GM18868 (cell line): ENCODE measurements around the gene OSBP2.

Experiments
- ATAC-seq: cut with Tn5 transposase; IDR thresholded peaks from one replicate; pipeline ENCODE4 v1.9.1; 2021; ENCODE audit warnings: mild to moderate bottlenecking, moderate library complexity; ENCODE audit not compliant: unreplicated experiment

Gene OSBP2

DNA sequence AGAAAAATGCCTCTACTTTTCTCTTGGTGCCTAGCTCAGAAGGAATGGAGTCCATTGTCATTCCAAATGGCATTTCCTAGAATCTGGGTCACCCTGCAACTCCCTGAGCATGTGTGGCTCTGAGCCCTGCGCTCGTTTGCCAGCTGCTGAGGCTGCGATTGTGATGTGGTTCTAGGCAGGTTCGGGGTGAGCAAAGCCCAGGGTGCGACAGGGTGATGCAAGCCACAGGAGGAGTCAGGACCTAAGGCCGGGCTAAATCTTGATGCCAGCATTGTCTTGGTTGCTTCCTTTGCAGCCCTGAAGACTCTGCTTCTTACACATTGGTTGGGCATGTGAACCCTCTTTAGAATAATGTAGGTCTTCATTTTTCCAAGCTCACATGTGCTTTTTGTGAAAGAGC, 142.9 kb downstream of the OSBP2 start:
- ATAC-seq, result no peak

DNA sequence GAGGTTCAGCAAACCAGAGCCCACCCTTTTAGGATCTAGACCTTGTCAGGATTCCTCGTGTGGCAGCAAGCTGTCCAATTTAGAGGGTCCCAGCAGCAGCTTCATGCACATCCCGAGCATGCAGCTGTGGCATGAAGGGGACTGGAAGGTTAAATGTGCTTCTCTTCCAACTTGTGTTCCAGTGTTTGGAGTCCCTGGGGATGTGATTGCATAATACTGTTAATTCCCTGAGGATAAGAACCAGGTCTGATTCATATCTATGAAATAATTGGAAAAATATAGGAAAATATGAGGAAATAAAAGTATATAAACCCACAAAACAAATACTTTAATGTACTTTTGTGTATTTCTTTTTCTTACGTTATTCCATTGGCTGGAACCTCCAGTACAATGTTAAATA, 143.4 kb downstream of the OSBP2 start:
- ATAC-seq, result no peak

DNA sequence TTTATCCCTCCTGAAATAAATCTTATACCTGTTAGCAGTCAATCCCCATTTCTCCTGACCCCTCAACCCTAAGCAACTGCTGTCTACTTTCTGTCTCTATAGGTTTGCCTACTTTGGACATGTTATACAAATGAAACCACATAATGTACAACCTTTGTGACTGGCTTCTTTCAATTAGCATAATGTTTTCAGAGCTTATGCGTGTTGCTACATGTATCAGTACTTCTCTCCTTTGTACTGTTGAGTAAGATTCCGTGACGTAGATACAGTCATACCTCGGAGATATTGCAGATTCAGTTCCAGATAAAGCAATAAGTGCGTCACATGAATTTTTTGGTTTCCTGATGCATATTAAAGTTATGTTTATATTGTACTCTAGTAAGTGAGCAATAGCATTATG, 146.6 kb downstream of the OSBP2 start:
- ATAC-seq, result no peak

DNA sequence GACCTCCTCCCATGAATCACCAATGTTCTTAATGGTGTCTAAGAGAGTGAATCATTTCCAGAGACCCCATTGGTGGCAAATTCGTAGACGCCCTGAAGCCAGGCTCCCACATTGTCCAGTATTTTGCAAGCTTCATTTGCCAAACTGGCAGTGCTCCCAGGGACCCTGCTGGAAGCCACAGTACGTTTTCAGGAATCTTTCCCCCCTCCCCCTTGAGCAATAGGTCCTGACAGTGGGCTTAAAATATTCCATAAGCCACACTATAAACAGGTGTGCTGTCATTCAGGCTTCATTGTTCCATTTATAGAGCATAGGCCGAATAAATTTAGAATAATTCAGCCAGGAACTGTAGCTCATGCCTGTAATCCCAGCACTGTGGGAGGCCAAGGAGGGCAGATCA, 148.6 kb downstream of the OSBP2 start:
- no peak for ATAC-seq

DNA sequence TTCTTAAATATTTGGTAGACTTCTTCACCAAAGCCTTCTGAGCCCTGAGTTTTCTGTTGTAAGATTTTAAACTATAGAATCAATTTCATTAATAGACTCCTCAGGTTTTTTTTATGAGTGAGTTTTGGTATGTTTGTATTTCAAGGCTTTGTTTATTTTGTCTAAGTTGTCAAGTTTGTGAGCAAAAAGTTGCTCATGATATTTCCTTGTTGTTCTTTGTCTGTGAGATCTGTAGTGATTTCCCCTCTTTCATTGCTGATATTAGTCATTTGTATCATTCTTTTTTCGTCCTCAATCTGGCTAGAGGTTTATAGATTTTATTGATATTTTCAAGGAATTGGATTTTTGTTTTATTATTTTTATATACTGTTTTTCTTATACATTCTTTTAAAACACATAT, 152.9 kb downstream of the OSBP2 start:
- ATAC-seq, result no peak

- ATAC-seq, result no peak
Measured at GRCh38 chr22:30855266-30855665, 160.6 kb downstream of the OSBP2 start.

DNA sequence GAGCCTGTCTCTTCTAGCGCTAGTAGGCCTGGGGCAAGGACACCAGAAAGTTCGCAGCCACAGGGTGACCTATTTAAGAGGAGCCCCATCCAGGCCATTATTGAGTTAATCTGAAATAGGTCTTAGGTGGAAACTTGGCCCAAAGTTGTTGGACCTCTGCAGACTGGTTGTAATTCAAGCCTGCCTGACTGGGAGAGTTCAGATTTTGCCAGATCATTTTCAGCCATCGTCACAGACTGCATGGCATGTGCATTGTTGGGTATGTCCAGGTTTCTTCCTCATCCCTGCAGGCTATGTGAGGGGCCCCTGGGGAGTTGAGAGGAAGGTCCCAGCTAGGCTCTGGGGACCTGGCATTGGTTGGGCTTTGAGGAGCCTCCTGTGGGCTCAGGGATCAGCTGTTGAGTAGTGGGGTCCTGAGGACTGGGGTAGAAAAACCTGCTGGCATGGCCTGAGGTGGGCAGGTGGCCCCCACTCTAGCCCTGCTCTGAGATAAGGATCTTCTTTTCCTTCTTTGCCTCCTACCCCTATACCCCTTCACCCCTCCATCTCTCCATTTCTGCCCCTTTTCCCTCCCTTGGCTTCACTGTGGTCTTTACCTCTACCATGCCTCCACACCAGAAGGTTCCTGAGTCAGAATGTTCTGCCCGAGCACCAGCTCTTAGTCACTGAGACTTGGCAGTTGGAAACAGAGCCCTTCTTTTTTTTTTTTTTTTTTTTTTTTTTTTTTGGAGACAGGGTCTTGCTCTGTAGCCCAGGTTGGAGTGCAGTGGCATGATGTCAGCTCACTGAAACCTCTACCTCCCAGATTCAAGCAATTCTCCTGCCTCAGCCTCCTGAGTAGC, 161.2 kb downstream of the OSBP2 start:
- no peak for ATAC-seq

- ATAC-seq, result no peak
Measured at GRCh38 chr22:30856741-30857502, 162.2 kb downstream of the OSBP2 start.

DNA sequence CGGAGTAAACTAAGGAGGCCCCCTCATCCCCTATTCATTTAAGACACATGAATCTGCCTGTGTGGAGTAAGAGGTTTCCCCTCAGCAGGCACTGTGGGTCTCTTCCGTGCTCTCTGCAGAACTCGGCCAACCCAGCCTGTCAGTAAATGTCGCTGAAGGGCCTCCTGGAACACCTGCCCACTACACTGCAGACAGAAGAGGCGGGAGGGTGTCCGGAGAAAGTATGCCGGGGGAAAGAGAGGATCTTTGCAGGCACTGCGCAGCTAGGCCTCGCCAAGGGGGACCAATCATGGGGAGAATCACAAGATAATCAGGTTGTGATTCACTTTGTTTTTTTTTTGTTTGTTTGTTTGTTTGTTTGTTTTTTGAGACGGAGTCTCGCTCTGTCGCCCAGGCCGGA, 163.1 kb downstream of the OSBP2 start:
- ATAC-seq, result no peak

DNA sequence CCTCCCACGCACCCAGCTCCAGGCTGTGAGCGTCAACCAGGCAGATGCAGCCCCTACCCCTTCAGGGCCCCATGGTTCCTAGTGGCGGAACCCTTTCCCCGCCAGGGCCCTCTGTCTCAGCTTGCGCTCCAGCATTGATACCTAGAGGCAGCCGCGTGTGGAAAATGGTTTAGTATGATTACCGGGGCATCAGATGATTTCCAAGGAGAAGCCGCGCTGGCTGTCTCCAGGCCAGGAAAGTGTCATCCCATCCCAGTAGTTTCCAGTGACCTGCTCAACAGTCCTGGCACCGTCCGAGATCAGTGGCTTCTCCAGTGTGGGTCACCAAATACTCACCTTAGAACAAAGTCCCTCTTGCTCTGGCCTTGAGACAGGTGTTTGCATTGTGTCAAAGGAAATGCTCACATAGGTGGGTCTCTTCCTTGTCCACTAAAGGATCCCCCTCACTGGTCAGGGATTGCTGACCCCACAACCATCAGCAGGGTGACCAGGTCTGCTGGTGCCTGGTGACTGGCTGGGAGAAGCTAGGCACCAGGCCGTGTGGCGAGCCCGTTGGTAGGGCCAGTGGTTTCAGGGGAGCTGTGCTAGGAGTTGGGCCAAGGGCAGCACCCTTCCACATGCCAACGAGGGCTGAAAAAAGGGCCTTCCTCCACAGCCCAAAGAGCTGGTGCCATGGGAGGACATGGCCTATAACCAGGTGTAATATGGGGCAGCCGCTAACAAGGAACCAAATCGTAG, 164.5 kb downstream of the OSBP2 start:
- no peak for ATAC-seq

GRCh38 chr22:30859714-30860095, 165.0 kb downstream of the OSBP2 start:
- no peak for ATAC-seq

- ATAC-seq, result no peak
Measured at GRCh38 chr22:30860176-30861105, 165.8 kb downstream of the OSBP2 start.

GRCh38 chr22:30861131-30861530, 166.5 kb downstream of the OSBP2 start:
- ATAC-seq, result no peak

DNA sequence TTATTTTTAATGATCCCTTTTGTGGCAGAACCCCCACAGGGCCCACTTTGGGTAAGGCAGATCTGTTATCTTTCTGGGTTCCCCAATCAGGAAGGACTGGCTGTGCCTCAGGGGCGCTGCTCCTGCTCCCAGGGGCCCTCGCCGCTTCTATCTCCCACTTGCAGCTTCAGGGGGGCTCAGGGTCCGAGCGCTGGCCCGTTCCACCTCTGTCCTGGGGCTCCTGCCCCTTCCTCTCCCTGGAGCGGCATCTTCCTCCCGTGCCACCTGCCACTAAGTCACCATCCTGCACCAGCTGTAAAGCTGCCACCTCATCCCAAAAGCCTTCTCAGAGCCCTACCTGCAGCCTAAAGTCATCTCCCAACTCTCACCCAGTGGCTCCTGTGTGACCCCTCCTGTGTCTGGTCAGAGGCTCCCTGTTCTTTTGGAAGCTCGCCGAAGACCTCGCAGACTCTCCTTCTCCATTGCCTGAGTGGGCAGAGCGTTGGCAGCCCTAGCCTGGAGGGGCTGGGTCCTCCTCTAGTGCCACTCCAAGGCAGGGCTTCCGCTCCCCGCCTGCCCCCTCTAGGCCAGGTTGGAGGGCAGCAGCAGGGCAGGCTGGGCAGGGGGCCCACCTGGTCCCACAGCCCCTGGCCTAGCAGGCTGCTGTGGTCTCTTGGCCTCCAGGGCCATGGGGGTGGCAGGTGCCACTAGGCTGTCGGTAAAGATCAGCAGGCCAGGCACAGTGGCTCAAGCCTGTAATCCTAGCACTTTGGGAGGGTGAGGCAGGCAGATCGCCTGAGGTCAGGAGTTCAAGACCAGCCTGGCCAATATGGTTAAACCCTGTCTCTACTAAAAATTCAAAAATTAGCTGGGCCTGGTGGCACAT, 167.2 kb downstream of the OSBP2 start:
- no peak for ATAC-seq

DNA sequence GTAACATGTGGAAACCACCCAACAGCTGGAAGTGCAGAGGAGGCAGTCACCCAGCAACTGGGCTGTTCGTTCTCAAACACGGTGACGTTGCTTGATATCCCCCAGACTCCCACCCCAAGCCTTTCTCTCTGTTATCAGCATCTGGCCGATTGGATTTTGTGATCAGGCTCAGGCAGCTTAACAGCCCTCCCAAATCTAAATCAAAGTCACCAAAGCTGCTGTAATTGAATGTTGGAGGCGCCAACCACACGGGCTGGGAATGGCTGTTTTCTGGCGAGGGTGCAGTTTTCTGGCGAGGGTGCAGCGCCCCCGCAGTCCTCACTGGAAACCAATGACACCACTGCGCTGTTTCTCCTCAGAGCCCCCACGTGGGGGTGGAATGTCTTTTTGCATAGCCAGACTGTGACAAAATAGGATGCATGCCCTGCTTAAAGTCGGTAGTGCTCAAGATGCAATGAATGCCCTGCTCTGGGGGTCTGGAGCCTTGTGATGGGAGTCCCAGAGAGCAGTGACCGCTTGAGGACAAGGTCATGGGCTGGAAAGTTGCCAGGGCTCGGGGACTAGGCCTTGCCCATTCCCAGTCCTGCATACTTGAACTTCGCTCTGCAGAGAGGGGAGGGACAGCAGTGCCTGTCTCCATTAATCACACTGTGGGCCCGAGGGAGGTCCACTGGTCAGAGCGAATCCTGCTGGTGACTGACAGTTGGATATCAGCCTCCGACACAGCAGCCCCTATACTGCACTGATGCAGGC, 168.6 kb downstream of the OSBP2 start:
- no peak for ATAC-seq

- no peak for ATAC-seq
Measured at GRCh38 chr22:30864441-30865420, 170.1 kb downstream of the OSBP2 start.

GRCh38 chr22:30865656-30866055, 171.0 kb downstream of the OSBP2 start:
- ATAC-seq, result no peak

- no peak for ATAC-seq
Measured at GRCh38 chr22:30866216-30866615, 171.5 kb downstream of the OSBP2 start.
